Type B pancreatic cell (in vitro differentiated cells): ENCODE measurements around the gene PDE4B. TPM values are rescaled to one million over a fixed set of nuclear protein-coding genes. Genes with fewer than 3 reads are reported as not detected.
"Not testable (repeated sequence)": the region's sequence is repeated elsewhere in the genome, so short reads cannot be mapped to it uniquely, and the experiment has no call there.

Experiments used
- DNase-seq: peaks from one replicate; pipeline ENCODE4 v3.0.0; 2021; ENCODE audit warnings: mixed read lengths; ENCODE audit not compliant: unreplicated experiment; ENCODE audit errors: extremely low spot score
- H3K27ac Mint-ChIP-seq: 2 replicates; pipeline ENCODE4 v1.8.0; 2021; ENCODE audit warnings: mild to moderate bottlenecking, mixed read lengths
- H3K27me3 Mint-ChIP-seq: 2 replicates; pipeline ENCODE4 v1.8.0; 2021; ENCODE audit warnings: mixed read lengths
- H3K36me3 Mint-ChIP-seq: 2 replicates; pipeline ENCODE4 v1.8.0; 2021; ENCODE audit warnings: mixed read lengths
- H3K4me1 Mint-ChIP-seq: one replicate; pipeline ENCODE4 v1.8.0; 2021; ENCODE audit warnings: mixed read lengths; ENCODE audit not compliant: unreplicated experiment
- H3K4me3 Mint-ChIP-seq: 2 replicates; pipeline ENCODE4 v1.8.0; 2021; ENCODE audit warnings: mild to moderate bottlenecking, mixed read lengths
- H3K9me3 Mint-ChIP-seq: 2 replicates; pipeline ENCODE4 v1.8.0; 2021; ENCODE audit warnings: mixed read lengths
- total RNA-seq: library from RNA; stranded (reverse); gene quantifications from 2 replicates; pipeline ENCODE4 v1.2.1, GENCODE V29; 2021; ENCODE audit warnings: low replicate concordance
- TF ChIP-seq, protein P1 (sequence below): fragments of 200-600 bp; sonication (generic); conservative IDR thresholded peaks from 2 replicates; pipeline ENCODE4 v1.5.0; 2021; ENCODE audit warnings: antibody characterized with exemption, mild to moderate bottlenecking

Gene PDE4B
- total RNA-seq, 1 donor from 2014 or later = 4.7 TPM

DNA sequence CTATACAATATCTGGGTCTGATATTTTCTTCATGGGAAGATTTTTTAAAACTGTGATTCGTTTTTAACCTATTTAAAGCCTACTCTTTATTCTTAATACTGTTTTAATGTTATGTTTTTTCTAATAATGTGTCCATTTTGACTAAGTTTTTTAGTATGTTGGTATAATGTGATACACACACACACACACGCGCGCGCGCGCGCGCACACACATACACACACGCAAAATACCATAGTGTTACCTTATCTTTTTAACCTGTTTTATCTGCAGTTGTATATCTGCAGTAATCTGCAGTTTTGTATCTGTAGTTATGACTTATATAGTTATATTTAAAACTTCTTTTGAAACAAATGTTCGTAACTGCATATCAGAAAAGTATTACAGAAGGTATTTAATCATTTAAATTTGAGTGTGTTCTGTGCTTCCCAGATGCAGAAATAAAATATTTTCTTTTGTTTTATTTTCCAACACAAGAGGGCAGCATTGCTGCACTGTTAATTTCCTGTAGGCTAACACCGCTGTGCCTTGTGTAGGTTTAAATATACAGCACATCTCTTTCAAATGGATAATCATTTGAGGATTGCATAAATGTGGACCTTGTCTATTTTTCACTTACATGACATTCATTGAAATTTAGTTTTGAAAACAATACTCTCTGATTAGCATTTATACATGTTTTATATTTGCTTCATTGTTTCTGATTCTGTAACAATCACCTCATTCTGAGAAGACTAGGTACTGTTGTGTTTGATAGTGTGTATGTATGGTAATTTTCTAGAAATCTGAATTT, 166.1 kb downstream of the PDE4B start:
- TF ChIP-seq, protein P1, sequence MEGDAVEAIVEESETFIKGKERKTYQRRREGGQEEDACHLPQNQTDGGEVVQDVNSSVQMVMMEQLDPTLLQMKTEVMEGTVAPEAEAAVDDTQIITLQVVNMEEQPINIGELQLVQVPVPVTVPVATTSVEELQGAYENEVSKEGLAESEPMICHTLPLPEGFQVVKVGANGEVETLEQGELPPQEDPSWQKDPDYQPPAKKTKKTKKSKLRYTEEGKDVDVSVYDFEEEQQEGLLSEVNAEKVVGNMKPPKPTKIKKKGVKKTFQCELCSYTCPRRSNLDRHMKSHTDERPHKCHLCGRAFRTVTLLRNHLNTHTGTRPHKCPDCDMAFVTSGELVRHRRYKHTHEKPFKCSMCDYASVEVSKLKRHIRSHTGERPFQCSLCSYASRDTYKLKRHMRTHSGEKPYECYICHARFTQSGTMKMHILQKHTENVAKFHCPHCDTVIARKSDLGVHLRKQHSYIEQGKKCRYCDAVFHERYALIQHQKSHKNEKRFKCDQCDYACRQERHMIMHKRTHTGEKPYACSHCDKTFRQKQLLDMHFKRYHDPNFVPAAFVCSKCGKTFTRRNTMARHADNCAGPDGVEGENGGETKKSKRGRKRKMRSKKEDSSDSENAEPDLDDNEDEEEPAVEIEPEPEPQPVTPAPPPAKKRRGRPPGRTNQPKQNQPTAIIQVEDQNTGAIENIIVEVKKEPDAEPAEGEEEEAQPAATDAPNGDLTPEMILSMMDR = peak; percentile 93
- no peak for DNase-seq
- no peak overlapping the region for H3K27ac Mint-ChIP-seq

DNA sequence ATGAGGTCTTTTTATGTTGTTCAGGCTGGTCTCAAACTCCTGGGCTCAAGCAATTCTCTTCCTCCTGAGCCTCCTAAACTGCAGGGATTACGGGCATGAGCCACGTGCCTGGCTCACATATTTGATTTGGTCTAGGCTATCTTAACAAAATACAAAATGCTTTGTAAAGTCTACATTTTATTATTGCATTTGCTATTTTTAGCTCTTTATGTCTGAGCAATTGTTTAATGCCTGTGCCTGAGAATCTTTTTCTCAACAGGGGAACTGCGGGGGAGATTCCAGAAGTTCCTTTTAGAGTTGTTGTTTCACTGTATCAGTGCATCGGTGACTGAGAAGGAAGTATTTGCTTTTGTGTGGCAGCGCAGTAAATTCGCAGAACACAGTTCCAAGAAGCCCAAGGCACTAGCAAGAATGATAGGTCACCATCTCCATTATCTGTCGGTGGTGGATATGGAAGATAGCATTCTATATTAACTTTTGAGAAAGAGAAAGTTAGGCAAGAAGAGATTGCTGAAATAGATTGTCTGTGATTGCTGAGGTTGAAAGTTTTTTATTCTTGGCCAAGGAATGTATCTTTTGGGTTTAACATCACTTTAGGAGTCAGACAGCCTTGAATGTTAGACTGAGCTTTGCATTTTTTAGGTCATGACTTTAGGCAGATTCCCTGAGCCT, 167.3 kb downstream of the PDE4B start:
- H3K27ac Mint-ChIP-seq = no peak overlapping the region
- H3K4me1 Mint-ChIP-seq = peaks cover 21% of the 10 kb centered on the region
- H3K27me3 Mint-ChIP-seq = no peaks in the 10 kb centered on the region
- no peak overlapping the region for H3K4me3 Mint-ChIP-seq
- DNase-seq = no peak
- no peaks in the 10 kb centered on the region for H3K36me3 Mint-ChIP-seq
- no peaks in the 10 kb centered on the region for H3K9me3 Mint-ChIP-seq
- TF ChIP-seq, protein P1 = no peak

More for the DNA sequence above, 166.1 kb downstream of the PDE4B start:
- H3K4me3 Mint-ChIP-seq = no peak overlapping the region
- H3K4me1 Mint-ChIP-seq = peaks cover 17% of the 10 kb centered on the region
- H3K9me3 Mint-ChIP-seq = no peaks in the 10 kb centered on the region
- no peaks in the 10 kb centered on the region for H3K27me3 Mint-ChIP-seq
- no peaks in the 10 kb centered on the region for H3K36me3 Mint-ChIP-seq

DNA sequence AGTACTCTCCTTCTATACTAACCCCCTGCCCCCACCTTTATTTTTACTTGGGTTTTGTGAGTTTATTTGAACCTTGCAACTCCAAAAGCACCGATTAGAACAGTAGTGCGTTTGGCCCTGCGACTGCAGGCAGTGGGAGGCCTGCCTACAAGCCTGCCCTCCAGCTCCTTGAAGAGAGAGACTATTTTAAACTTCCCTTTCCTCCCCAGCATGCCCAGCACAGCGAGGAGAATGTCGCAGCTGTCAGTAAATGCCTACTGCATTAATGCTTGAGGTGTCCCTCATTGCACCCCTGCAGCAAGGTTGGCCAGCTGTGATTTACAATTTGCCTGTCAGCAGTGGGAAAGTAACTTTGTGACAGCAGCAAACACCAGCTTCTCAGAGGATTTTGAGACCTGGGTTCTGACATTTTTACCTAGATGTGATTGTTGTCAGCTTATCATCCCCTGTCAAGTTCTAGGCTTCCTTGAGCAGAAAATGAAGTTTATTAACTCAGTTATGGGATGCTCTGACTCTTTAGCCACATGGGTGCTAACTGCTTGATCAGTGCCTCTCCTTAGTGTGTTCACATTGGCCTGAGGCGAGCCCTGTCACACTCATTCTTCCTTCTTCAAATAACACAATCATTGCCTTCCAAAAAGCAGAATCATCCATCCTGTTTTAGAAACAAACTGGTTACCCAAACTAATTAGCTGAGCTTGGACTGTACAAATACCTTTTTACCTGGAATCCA, 170.6 kb downstream of the PDE4B start:
- Mint-ChIP-seq H3K36me3 (no peaks in the 10 kb centered on the region), H3K4me3 (no peak overlapping the region), H3K9me3 (no peaks in the 10 kb centered on the region), H3K4me1 (peaks cover 12% of the 10 kb centered on the region), H3K27me3 (no peaks in the 10 kb centered on the region), H3K27ac (no peak overlapping the region)
- TF ChIP-seq, protein P1 = no peak
- no peak for DNase-seq

DNA sequence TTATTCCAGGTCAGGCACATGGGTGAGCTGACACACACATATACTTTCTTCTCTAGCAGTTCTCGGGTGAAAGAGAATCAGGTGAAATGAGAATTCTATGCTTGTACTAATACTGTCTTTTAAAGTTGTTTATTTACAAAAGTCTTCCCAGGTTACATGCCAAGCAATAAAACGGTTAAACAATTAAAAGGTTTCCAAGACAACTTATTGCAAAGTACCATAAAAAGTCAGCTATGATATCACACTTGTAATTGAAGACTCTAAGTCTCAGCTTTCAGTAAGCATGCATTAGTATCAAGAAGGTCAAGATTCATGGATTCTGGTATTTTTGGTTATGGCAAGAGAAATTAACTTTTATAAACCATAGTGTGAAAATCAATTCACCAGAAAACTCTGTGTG, 171.4 kb downstream of the PDE4B start:
- Mint-ChIP-seq H3K4me3 (no peak overlapping the region), H3K27ac (no peak overlapping the region), H3K36me3 (no peaks in the 10 kb centered on the region), H3K27me3 (no peaks in the 10 kb centered on the region), H3K9me3 (no peaks in the 10 kb centered on the region), H3K4me1 (peaks cover 12% of the 10 kb centered on the region)
- DNase-seq = no peak
- TF ChIP-seq, protein P1 = no peak

DNA sequence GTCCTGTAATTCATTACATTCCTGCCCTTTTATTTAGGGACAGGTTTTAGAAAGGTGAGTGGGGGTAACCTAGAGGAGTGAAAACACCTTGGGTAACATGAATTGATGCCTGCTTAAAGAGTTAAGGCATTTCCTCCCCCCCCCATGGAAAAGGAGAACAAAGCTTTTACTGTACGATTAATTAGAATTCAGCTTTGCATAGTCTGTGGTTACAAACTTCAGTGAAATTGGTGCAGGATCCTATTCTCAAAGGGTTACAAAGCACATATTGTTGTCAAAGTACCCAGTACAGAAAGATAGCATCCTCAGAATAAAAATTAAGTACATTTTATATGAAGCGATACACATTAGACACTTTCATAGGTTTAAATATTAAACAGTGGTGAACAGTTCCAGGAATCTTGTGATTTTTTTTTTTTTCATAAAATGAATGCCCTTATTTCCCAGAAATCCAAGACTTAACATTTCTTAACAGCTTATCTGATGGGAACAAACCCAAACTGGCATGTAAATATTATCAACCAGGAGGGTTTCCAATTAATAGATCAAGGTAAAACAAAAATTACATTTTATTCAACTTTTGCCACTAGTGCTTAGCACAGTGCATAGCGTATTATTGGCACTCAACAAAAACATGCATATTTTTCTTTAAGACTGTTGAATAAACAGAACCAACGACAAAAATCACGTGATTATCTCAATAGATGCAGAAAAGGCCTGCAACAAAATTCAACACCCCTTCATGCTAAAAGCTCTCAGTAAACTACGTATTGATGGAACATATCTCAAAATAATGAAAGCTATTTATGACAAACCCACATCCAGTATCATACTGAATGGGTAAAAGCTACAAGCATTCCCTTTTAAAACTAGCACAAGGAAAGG, 172.7 kb downstream of the PDE4B start:
- Mint-ChIP-seq H3K9me3 (no peaks in the 10 kb centered on the region), H3K4me3 (no peak overlapping the region), H3K4me1 (peaks cover 12% of the 10 kb centered on the region), H3K36me3 (no peaks in the 10 kb centered on the region), H3K27ac (no peak overlapping the region), H3K27me3 (no peaks in the 10 kb centered on the region)
- no peak for DNase-seq
- TF ChIP-seq, protein P1 = no peak

DNA sequence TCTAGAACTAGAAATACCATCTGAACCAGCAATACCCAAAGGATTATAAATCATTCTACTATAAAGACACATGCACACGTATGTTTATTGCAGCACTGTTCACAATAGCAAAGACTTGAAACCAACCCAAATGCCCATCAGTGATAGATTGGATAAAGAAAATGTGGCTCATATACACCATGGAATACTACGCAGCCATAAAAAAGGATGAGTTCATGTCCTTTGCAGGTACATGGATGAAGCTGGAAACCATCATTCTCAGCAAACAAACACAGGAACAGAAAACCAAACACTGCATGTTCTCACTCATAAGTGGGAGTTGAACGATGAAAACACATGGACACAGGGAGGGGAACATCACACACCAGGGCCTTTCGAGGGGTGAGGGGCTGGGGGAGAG, 174.8 kb downstream of the PDE4B start:
- not testable (repeated sequence) for H3K9me3 Mint-ChIP-seq, H3K27me3 Mint-ChIP-seq, H3K4me3 Mint-ChIP-seq, H3K27ac Mint-ChIP-seq, H3K36me3 Mint-ChIP-seq, DNase-seq
- peaks cover 12% of the 10 kb centered on the region for H3K4me1 Mint-ChIP-seq
